Ascending aorta (tissue), 2 donors: Measurements from ENCODE around the gene DENND5B. TPM values are rescaled to one million over a fixed set of nuclear protein-coding genes. Genes with fewer than 3 reads are reported as not detected.

ENCODE experiments used
- DNase-seq, 2 donors: peaks; one replicate each; pipeline ENCODE4 v3.0.0-alpha.2; 2019; ENCODE audit warnings: low spot score in 2 of 2
- H3K27ac ChIP-seq, 2 donors: fragments of 200-600 bp; sonication (generic); one replicate each; pipeline ENCODE4 v1.5.1; 2016 to 2017; ENCODE audit warnings: mild to moderate bottlenecking in 1 of 2
- H3K27me3 ChIP-seq: fragments of 200-600 bp; sonication (generic); one replicate; pipeline ENCODE4 v1.5.1; 2017
- H3K36me3 ChIP-seq, 2 donors: fragments of 200-600 bp; sonication (generic); one replicate each; pipeline ENCODE4 v1.5.1; 2016
- H3K4me1 ChIP-seq, 2 donors: fragments of 200-600 bp; sonication (generic); one replicate each; pipeline ENCODE4 v1.5.1; 2016 to 2017; ENCODE audit warnings: mild to moderate bottlenecking in 1 of 2
- H3K4me3 ChIP-seq, 2 donors: fragments of 200-600 bp; sonication (generic); one replicate each; pipeline ENCODE4 v1.5.1; 2016 to 2017; ENCODE audit warnings: mild to moderate bottlenecking in 1 of 2
- H3K9me3 ChIP-seq, 2 donors: fragments of 200-600 bp; sonication (generic); one replicate each; pipeline ENCODE4 v1.5.1; 2016
- CTCF ChIP-seq, 3 experiments: fragments of 200-600 bp in 2 of 3; fragments of 450-650 bp in 1 of 3; sonication (generic) in 2 of 3; IDR thresholded peaks; one replicate each; pipeline ENCODE4 v1.5.1; 2016 to 2019; ENCODE audit warnings: antibody characterized with exemption in 3 of 3, mild to moderate bottlenecking in 1 of 3, moderate library complexity in 1 of 3
- intact Hi-C: fragments of 100-400 bp; cut with DNase I; formaldehyde crosslinking; loops from one replicate; pipeline ENCODE4 v1.15.1; 2023
- total RNA-seq: library from RNA; depleted of rRNA; stranded (reverse); fragments of >200 nt; gene quantifications from one replicate; pipeline ENCODE4 v1.1.0, GENCODE V29; 2016

DENND5B gene
- total RNA-seq, 1 donor from 2014 or later, result 4.7 TPM

DNA sequence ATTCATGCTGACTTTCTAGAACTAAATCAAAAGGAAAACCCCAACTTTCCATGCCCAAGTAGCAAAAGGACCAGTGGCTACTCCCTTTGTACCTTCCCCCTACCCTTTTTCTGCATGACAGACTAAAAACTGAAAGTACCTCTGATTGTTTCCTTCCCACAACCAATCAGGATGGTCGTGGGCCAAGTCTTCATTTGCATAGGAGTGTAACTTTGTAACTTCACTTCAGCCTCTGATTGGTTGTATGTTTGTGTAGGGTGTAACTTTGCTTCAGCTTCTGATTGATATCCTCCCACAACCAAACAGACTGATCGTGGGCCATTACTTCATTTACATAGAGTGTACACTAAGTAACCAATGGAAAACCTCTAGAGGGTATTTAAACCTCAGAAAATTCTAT, 96.5 kb downstream of the DENND5B start:
- Histone ChIP-seq H3K4me1 (peaks cover 4 to 25% of the 10 kb centered on the region in 2 donors), H3K9me3 (no peaks in the 10 kb centered on the region), H3K4me3 (no peak overlapping the region), H3K27ac (no peak overlapping the region), H3K27me3 (no peaks in the 10 kb centered on the region), H3K36me3 (peaks cover 0 to 4% of the 10 kb centered on the region in 2 donors)
- no peak for TF ChIP-seq CTCF (IDR thresholded peaks at IDR 0.05)
- DNase-seq, result no peak
- intact Hi-C loops, result no loop called here

- no peak for TF ChIP-seq CTCF (IDR thresholded peaks at IDR 0.05)
- H3K36me3 ChIP-seq, result peaks cover 0 to 4% of the 10 kb centered on the region in 2 donors
- H3K4me1 ChIP-seq, result peaks cover 4 to 23% of the 10 kb centered on the region in 2 donors
- no peaks in the 10 kb centered on the region for H3K27me3 ChIP-seq
- intact Hi-C loops, result no loop called here
- no peak for DNase-seq
- H3K4me3 ChIP-seq, result no peak overlapping the region
- H3K9me3 ChIP-seq, result no peaks in the 10 kb centered on the region
- H3K27ac ChIP-seq, result peak overlapping the region; percentile 22 to 33
Measured at GRCh38 chr12:31492599-31493196, 98.2 kb downstream of the DENND5B start.

GRCh38 chr12:31491841-31492598, 98.9 kb downstream of the DENND5B start:
- Histone ChIP-seq H3K27ac (peak overlapping the region; percentile 33 to 39), H3K36me3 (peaks cover 0 to 4% of the 10 kb centered on the region in 2 donors), H3K9me3 (no peaks in the 10 kb centered on the region), H3K4me1 (peaks cover 4 to 23% of the 10 kb centered on the region in 2 donors), H3K4me3 (no peak overlapping the region), H3K27me3 (no peaks in the 10 kb centered on the region)
- no peak for DNase-seq
- intact Hi-C loops, result no loop called here
- TF ChIP-seq CTCF (IDR thresholded peaks at IDR 0.05), result no peak

DNA sequence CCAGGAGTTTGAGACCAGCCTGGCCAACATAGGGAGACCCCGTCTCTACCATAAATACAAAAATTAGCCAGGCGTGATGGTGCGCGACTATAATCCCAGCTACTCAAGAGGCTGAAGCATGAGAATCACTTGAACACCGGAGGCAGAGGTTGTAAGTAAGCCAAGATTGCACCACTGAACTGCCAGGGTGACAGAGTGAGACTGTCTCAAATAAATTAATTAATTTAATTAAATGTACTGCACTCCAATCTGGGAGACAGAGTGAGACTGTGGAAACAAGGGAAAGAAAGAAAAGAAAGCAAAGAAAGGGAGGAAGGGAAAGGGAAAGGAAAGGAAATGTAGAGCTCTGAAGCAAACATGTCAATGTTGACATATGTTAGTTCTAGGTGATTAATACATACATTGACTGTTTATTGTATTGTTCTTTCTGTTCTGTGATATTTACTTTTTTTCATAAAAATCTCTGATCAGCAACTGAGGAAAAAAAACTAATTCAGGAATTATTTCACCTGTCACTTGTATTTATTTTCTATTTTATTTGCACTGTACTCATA, 99.6 kb downstream of the DENND5B start:
- Histone ChIP-seq H3K9me3 (no peaks in the 10 kb centered on the region), H3K4me1 (peaks cover 4 to 21% of the 10 kb centered on the region in 2 donors), H3K27ac (peak overlapping the region in 1 of 2 donors; percentile 39), H3K4me3 (no peak overlapping the region), H3K27me3 (no peaks in the 10 kb centered on the region), H3K36me3 (peaks cover 0 to 4% of the 10 kb centered on the region in 2 donors)
- intact Hi-C loops, result no loop called here
- no peak for TF ChIP-seq CTCF (IDR thresholded peaks at IDR 0.05)
- no peak for DNase-seq

DNA sequence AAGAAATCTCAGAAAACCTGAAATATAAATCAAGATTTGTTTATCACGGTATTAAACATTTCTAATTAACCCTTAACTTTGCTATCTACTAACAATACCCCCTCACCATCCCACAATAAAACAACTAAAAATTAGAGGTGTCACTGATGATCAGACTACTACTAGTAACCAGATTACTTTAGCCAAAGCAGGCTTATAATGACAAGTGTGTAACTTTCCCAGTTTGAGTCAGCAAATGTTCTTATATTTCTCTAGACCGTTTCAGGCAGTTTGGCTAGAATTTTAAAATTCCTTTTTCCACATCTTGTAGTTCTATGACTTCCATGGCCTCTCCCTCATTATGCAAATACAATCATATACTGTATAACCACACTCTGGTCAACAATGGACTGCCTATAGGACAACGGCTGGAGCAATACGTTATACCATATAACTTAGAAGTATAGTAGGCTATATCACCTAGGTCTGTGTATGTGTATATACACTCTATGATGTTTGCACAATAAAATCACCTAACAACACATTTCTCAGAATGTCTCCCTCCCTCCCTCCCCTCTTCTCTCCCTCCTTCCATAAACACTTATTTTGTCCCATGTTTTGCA, 102.1 kb downstream of the DENND5B start:
- intact Hi-C loops, result no loop called here
- no peak for TF ChIP-seq CTCF (IDR thresholded peaks at IDR 0.05)

More for the DNA sequence above, 102.1 kb downstream of the DENND5B start:
- H3K27ac ChIP-seq, result no peak overlapping the region
- no peaks in the 10 kb centered on the region for H3K27me3 ChIP-seq
- no peak overlapping the region for H3K4me3 ChIP-seq
- peaks cover 0 to 4% of the 10 kb centered on the region in 2 donors for H3K36me3 ChIP-seq
- no peaks in the 10 kb centered on the region for H3K9me3 ChIP-seq
- H3K4me1 ChIP-seq, result peaks cover 0 to 19% of the 10 kb centered on the region in 2 donors
- no peak for DNase-seq
